Activated CD4-positive, alpha-beta T cell treated with anti-CD3 and anti-CD28 coated beads for 48 hours (primary cell): ENCODE results near the gene MYMK.
A peak's percentile ranks its signal among the peaks of the same experiment; 100 is the strongest.

Experiments
- DNase-seq: peaks from one replicate; pipeline ENCODE4 v3.0.0-alpha.2; 2020

MYMK gene

GRCh38 chr9:133496861-133497842, 27.6 kb downstream of the MYMK start:
- DNase-seq: no peak

- no peak for DNase-seq
Measured at GRCh38 chr9:133495327-133496293, 29.1 kb downstream of the MYMK start.

GRCh38 chr9:133494636-133495326, 30.0 kb downstream of the MYMK start:
- no peak for DNase-seq

- DNase-seq: no peak
Measured at GRCh38 chr9:133493845-133494540, 30.8 kb downstream of the MYMK start.

GRCh38 chr9:133493428-133493827, 31.3 kb downstream of the MYMK start:
- DNase-seq: no peak

- DNase-seq: no peak
Measured at GRCh38 chr9:133492061-133493021, 32.4 kb downstream of the MYMK start.

GRCh38 chr9:133491656-133491925, 33.2 kb downstream of the MYMK start:
- no peak for DNase-seq

GRCh38 chr9:133490865-133491655, 33.7 kb downstream of the MYMK start:
- DNase-seq: no peak

- no peak for DNase-seq
Measured at GRCh38 chr9:133490201-133490681, 34.5 kb downstream of the MYMK start.

- no peak for DNase-seq
Measured at GRCh38 chr9:133489253-133490190, 35.2 kb downstream of the MYMK start.

GRCh38 chr9:133488686-133489252, 36.0 kb downstream of the MYMK start:
- DNase-seq: no peak

GRCh38 chr9:133487331-133487725, 37.4 kb downstream of the MYMK start:
- no peak for DNase-seq

GRCh38 chr9:133485531-133486260, 39.1 kb downstream of the MYMK start:
- DNase-seq: no peak

- DNase-seq: no peak
Measured at GRCh38 chr9:133484671-133485437, 39.9 kb downstream of the MYMK start.

- DNase-seq: no peak
Measured at GRCh38 chr9:133483611-133484010, 41.1 kb downstream of the MYMK start.

- peak; percentile 85 for DNase-seq
Measured at GRCh38 chr9:133478851-133479711, 45.7 kb downstream of the MYMK start, which contains the start of gene SLC2A6. Gene SLC2A6 (minus strand): TSS chr9:133479099. CDS start chr9:133479059, 40 bp downstream.
